Heart left ventricle (tissue), 13 donors: ENCODE results near the gene PTPRN2.

Experiments
- CTCF ChIP-seq, 12 donors: fragments of 200-600 bp; sonication (generic) in 4 of 12; IDR thresholded peaks; one replicate each; pipeline versions ENCODE4 v1.5.0 to v1.8.0; 2018 to 2022; ENCODE audit warnings: antibody characterized with exemption in 12 of 12, mild to moderate bottlenecking in 5 of 12
- POLR2A ChIP-seq, 2 donors: fragments of 450-650 bp; IDR thresholded peaks; one replicate each; pipeline ENCODE4 v1.6.1; 2017; ENCODE audit warnings: antibody characterized with exemption in 2 of 2, mild to moderate bottlenecking in 2 of 2, moderate library complexity in 2 of 2
- donor health status: ischemic (EF 13 %, LVEDD 7.1; RV severe dilation, severe dysfunction).
- donor health status: DM: no; HTN: yes; CAD: no.
- donor health status: DM: no; HTN: no; CAD: no.
- donor health status: ischemic (EF 25% LVEDD 6.9; RV normal size, moderate dysfunction).
- donor health status: ischemic (EF 25% LVEDD 5.7; RV mildly dilated, moderate dysfunction).
- donor health status: ischemic (EF 35%, LVEDD 5.7; RV mildly dilated, moderate dysfunction).
- donor health status: nonischemic (EF 11% LVEDD 7.7; RV severe dilation, severe dysfunction).
- donor health status: DM: yes; HTN: yes; CAD: no.
- donor health status: PGD.
- donor health status: ischemic (EF 29% LVEDD 5.4; RV normal size, mild dysfunction).
- donor health status: nonischemic (EF 23%, LVEDD 6.1; RV moderate dilation, normal function).

GRCh38 chr7:157886266-157886665 lies 701.4 kb downstream of the PTPRN2 start:
- no peak for TF ChIP-seq CTCF (IDR thresholded peaks at IDR 0.05)
- no peak for TF ChIP-seq POLR2A (IDR thresholded peaks at IDR 0.05)
